ENCODE results near the gene POU6F2. TPM values are rescaled to one million over a fixed set of nuclear protein-coding genes. Genes with fewer than 3 reads are reported as not detected.
A peak's percentile ranks its signal among the peaks of the same experiment; 100 is the strongest.

POU6F2 gene
- total and polyA plus RNA-seq, 2 experiments from 2014 or later: 7.2 to 7.3 TPM

DNA sequence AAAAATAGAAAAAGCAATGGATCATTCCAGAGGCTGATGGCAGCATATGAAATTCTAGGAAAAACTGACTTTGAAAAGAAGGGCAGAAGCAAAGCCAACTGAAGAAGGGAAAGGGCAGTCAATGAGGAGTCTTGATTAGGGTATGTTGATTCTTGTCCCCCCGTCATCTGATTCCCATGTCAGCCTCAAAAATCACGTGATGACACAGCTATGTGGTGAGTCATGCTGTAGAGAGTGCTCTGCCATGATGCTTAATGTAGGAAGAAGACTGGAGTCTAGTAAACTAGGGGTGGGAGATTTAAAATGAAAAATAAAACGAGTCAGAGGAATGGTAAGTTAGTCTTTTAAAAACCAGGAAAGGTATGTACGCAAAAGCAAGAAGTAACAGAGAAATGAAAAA lies 3.9 kb upstream of the POU6F2 start:
- Mint-ChIP-seq H3K9me3 (no peaks in the 10 kb centered on the region), H3K27ac (no peak overlapping the region), H3K36me3 (ENCODE audit: low read depth) (no peaks in the 10 kb centered on the region), H3K27me3 (ENCODE audit: insufficient read depth, low read depth, poor library complexity) (peaks cover 9% of the 10 kb centered on the region), H3K4me3 (no peak overlapping the region), H3K4me1 (peaks cover 11% of the 10 kb centered on the region)
- Histone ChIP-seq H3K9me2 (ENCODE audit: insufficient read depth) (no peaks in the 10 kb centered on the region), H3K27me3 (ENCODE audit: insufficient read depth) (peaks cover 12% of the 10 kb centered on the region; the same call in 1 of the 2 replicates), H3K4me3 (no peak overlapping the region), H3K79me2 (replicated peaks; ENCODE audit: insufficient read depth) (no peaks in the 10 kb centered on the region), H3K4me2 (no peak overlapping the region), H3K4me1 (ENCODE audit: insufficient read depth) (peaks cover 11% of the 10 kb centered on the region; the same call in 1 of the 2 replicates), H2AFZ (no peak overlapping the region), H3K27ac (ENCODE audit: low read depth) (no peak overlapping the region), H3F3A (replicated peaks; ENCODE audit: low read depth) (no peaks in the 10 kb centered on the region), H4K20me1 (replicated peaks; ENCODE audit: insufficient read depth) (no peaks in the 10 kb centered on the region), H3K36me3 (ENCODE audit: insufficient read depth) (no peaks in the 10 kb centered on the region)
- TF ChIP-seq EZH2 (IDR thresholded peaks at IDR 0.05; ENCODE audit: low read depth, unreplicated experiment) (no peak), ZNF114 (CRISPR knock-in tag; IDR thresholded peaks at IDR 0.05) (no peak), EZH2phosphoT487 (IDR thresholded peaks at IDR 0.05; ENCODE audit: unreplicated experiment) (no peak), JUNB (IDR thresholded peaks at IDR 0.05; ENCODE audit: unreplicated experiment) (no peak), STAT1 (IDR thresholded peaks at IDR 0.05; ENCODE audit: unreplicated experiment) (no peak), NANOG (IDR thresholded peaks at IDR 0.05; ENCODE audit: borderline replicate concordance) (no peak), ZNF331 (CRISPR knock-in tag; IDR thresholded peaks at IDR 0.05; ENCODE audit: low read depth) (no peak), POLR2AphosphoS5 (IDR thresholded peaks at IDR 0.05; ENCODE audit: low read depth) (no peak)
- TF ChIP-seq, protein P1, sequence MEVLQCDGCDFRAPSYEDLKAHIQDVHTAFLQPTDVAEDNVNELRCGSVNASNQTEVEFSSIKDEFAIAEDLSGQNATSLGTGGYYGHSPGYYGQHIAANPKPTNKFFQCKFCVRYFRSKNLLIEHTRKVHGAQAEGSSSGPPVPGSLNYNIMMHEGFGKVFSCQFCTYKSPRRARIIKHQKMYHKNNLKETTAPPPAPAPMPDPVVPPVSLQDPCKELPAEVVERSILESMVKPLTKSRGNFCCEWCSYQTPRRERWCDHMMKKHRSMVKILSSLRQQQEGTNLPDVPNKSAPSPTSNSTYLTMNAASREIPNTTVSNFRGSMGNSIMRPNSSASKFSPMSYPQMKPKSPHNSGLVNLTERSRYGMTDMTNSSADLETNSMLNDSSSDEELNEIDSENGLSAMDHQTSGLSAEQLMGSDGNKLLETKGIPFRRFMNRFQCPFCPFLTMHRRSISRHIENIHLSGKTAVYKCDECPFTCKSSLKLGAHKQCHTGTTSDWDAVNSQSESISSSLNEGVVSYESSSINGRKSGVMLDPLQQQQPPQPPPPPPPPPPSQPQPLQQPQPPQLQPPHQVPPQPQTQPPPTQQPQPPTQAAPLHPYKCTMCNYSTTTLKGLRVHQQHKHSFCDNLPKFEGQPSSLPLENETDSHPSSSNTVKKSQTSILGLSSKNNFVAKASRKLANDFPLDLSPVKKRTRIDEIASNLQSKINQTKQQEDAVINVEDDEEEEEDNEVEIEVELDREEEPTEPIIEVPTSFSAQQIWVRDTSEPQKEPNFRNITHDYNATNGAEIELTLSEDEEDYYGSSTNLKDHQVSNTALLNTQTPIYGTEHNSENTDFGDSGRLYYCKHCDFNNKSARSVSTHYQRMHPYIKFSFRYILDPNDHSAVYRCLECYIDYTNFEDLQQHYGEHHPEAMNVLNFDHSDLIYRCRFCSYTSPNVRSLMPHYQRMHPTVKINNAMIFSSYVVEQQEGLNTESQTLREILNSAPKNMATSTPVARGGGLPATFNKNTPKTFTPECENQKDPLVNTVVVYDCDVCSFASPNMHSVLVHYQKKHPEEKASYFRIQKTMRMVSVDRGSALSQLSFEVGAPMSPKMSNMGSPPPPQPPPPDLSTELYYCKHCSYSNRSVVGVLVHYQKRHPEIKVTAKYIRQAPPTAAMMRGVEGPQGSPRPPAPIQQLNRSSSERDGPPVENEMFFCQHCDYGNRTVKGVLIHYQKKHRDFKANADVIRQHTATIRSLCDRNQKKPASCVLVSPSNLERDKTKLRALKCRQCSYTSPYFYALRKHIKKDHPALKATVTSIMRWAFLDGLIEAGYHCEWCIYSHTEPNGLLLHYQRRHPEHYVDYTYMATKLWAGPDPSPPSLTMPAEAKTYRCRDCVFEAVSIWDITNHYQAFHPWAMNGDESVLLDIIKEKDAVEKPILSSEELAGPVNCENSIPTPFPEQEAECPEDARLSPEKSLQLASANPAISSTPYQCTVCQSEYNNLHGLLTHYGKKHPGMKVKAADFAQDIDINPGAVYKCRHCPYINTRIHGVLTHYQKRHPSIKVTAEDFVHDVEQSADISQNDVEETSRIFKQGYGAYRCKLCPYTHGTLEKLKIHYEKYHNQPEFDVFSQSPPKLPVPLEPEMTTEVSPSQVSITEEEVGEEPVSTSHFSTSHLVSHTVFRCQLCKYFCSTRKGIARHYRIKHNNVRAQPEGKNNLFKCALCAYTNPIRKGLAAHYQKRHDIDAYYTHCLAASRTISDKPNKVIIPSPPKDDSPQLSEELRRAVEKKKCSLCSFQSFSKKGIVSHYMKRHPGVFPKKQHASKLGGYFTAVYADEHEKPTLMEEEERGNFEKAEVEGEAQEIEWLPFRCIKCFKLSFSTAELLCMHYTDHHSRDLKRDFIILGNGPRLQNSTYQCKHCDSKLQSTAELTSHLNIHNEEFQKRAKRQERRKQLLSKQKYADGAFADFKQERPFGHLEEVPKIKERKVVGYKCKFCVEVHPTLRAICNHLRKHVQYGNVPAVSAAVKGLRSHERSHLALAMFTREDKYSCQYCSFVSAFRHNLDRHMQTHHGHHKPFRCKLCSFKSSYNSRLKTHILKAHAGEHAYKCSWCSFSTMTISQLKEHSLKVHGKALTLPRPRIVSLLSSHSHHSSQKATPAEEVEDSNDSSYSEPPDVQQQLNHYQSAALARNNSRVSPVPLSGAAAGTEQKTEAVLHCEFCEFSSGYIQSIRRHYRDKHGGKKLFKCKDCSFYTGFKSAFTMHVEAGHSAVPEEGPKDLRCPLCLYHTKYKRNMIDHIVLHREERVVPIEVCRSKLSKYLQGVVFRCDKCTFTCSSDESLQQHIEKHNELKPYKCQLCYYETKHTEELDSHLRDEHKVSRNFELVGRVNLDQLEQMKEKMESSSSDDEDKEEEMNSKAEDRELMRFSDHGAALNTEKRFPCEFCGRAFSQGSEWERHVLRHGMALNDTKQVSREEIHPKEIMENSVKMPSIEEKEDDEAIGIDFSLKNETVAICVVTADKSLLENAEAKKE (CRISPR knock-in tag; IDR thresholded peaks at IDR 0.05): no peak
- TF ChIP-seq, protein P2, sequence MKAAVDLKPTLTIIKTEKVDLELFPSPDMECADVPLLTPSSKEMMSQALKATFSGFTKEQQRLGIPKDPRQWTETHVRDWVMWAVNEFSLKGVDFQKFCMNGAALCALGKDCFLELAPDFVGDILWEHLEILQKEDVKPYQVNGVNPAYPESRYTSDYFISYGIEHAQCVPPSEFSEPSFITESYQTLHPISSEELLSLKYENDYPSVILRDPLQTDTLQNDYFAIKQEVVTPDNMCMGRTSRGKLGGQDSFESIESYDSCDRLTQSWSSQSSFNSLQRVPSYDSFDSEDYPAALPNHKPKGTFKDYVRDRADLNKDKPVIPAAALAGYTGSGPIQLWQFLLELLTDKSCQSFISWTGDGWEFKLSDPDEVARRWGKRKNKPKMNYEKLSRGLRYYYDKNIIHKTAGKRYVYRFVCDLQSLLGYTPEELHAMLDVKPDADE (IDR thresholded peaks at IDR 0.05): no peak
- TF ChIP-seq, protein P3, sequence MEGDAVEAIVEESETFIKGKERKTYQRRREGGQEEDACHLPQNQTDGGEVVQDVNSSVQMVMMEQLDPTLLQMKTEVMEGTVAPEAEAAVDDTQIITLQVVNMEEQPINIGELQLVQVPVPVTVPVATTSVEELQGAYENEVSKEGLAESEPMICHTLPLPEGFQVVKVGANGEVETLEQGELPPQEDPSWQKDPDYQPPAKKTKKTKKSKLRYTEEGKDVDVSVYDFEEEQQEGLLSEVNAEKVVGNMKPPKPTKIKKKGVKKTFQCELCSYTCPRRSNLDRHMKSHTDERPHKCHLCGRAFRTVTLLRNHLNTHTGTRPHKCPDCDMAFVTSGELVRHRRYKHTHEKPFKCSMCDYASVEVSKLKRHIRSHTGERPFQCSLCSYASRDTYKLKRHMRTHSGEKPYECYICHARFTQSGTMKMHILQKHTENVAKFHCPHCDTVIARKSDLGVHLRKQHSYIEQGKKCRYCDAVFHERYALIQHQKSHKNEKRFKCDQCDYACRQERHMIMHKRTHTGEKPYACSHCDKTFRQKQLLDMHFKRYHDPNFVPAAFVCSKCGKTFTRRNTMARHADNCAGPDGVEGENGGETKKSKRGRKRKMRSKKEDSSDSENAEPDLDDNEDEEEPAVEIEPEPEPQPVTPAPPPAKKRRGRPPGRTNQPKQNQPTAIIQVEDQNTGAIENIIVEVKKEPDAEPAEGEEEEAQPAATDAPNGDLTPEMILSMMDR (conservative IDR thresholded peaks at IDR 0.05; ENCODE audit: low read depth in 2 of 2): no peak
- TF ChIP-seq, protein P4, sequence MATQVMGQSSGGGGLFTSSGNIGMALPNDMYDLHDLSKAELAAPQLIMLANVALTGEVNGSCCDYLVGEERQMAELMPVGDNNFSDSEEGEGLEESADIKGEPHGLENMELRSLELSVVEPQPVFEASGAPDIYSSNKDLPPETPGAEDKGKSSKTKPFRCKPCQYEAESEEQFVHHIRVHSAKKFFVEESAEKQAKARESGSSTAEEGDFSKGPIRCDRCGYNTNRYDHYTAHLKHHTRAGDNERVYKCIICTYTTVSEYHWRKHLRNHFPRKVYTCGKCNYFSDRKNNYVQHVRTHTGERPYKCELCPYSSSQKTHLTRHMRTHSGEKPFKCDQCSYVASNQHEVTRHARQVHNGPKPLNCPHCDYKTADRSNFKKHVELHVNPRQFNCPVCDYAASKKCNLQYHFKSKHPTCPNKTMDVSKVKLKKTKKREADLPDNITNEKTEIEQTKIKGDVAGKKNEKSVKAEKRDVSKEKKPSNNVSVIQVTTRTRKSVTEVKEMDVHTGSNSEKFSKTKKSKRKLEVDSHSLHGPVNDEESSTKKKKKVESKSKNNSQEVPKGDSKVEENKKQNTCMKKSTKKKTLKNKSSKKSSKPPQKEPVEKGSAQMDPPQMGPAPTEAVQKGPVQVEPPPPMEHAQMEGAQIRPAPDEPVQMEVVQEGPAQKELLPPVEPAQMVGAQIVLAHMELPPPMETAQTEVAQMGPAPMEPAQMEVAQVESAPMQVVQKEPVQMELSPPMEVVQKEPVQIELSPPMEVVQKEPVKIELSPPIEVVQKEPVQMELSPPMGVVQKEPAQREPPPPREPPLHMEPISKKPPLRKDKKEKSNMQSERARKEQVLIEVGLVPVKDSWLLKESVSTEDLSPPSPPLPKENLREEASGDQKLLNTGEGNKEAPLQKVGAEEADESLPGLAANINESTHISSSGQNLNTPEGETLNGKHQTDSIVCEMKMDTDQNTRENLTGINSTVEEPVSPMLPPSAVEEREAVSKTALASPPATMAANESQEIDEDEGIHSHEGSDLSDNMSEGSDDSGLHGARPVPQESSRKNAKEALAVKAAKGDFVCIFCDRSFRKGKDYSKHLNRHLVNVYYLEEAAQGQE (IDR thresholded peaks at IDR 0.05; ENCODE audit: unreplicated experiment): no peak
- DNase-seq (ENCODE audit: low spot score): peak; percentile 15
- ATAC-seq: no peak

Measured in GM23338 (cell line).